GM13977 (cell line): Measurements from ENCODE around the gene MISP.

Source experiments
- DNase-seq: peaks from one replicate; pipeline ENCODE4 v3.0.0; 2012; ENCODE audit warnings: low spot score
- in situ Hi-C: fragments of 300-500 bp; cut with MboI; formaldehyde crosslinking; loops from one replicate; pipeline ENCODE4 v1.12.0; 2022; ENCODE audit warnings: low sequenced_read_pairs, low pct_unique_long_range_greater_than_20kb, mixed read lengths, inconsistent platforms; ENCODE audit not compliant: unreplicated experiment
- TF ChIP-seq, protein P1 (sequence below): IDR thresholded peaks from 2 replicates; pipeline ENCODE4 v1.5.1; 2012; ENCODE audit warnings: mild to moderate bottlenecking, control low read depth; ENCODE audit not compliant: insufficient read depth; ENCODE audit errors: extremely low read depth, missing control alignments

Gene MISP

DNA sequence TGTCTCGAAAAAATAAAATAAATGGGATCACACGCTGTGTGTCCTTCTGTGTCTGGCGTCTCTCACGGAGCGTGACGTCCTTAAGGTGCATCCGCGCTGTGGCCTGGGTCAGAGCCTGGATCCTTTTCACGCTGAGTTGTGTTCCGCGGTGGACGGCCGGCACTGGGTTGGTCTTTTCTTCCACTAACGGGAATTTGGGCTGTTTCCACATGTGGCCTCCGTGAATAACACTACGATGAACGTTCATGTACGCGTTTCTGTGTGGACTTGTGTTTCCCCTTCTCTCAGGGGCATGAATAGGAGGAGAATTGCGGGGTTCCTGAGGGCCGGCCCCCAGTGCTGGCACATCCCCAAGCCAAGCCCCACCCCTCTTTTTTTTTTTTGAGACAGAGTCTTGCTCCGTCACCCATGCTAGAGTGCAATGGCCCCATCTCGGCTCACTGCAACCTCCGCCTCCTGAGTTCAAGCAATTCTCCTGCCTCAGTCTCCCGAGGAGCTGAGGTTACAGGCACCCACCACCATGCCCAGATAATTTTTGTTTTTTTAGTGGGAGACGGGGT lies 40.2 kb downstream of the MISP start:
- in situ Hi-C loops = no loop called here
- TF ChIP-seq, protein P1, sequence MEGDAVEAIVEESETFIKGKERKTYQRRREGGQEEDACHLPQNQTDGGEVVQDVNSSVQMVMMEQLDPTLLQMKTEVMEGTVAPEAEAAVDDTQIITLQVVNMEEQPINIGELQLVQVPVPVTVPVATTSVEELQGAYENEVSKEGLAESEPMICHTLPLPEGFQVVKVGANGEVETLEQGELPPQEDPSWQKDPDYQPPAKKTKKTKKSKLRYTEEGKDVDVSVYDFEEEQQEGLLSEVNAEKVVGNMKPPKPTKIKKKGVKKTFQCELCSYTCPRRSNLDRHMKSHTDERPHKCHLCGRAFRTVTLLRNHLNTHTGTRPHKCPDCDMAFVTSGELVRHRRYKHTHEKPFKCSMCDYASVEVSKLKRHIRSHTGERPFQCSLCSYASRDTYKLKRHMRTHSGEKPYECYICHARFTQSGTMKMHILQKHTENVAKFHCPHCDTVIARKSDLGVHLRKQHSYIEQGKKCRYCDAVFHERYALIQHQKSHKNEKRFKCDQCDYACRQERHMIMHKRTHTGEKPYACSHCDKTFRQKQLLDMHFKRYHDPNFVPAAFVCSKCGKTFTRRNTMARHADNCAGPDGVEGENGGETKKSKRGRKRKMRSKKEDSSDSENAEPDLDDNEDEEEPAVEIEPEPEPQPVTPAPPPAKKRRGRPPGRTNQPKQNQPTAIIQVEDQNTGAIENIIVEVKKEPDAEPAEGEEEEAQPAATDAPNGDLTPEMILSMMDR = no peak
- DNase-seq = no peak

DNA sequence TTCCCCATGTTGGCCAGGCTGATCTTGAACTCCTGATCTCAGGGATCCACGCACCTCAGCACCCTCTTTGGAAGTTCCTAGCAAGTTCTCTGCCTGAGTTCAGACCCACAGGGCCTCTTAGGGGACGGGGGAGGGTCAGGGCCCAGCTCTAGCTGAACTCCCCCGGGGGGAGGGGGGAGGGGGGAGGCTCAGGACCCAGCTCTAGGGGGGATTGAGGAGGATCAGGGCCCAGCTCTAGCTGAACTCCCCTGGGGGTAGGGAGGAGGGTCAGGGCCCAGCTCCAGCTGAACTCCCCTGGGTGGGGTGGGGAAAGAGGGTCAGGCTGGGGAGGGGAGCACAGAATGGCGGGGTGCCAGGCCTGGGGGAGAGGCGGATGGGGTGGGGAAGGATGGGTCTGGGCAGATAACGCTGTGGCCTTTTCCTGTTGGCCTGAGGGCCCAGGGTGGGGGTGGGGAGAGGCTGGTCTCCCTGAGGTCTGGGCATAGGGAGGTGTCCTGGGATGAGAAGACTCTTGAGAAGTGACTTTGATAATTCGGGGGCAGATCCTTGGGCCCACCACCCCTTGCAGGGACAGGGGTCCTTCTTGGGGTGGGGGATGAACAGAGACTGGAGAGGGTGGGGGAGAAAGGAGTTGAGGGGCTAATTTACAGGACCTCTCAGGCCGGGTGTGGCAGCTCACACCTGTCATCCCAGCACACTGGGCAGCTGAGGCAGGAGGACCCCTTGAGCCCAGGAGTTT lies 40.8 kb downstream of the MISP start:
- TF ChIP-seq, protein P1 = no peak
- DNase-seq = no peak
- in situ Hi-C loops = no loop called here

DNA sequence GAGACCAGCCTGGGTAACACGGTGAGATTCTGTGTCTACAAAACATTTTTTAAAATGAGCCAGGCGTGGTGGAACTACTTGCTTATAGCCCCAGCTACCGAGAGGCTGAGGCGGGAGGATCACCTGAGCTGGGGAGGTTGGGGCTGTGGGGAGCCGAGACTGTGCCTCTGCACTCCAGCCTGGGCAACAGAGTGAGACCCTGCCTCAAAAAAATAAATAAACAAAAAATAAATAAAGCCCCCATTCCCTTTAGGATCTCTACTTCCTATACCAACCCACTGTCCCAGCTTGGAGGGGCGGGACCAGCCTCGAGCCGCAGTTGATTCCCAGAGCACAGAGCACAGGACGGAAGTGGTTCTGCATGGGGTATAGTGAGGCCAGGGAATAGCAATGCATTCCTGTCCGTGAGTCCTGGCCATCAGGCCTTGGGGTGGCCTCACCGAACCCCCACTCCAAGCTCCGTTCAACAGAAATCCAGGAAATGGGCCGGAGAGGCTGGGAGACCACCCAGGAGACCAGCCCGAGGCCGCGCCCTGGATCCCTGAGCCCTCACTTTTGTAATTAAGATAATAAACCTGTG lies 41.5 kb downstream of the MISP start:
- TF ChIP-seq, protein P1 = no peak
- no peak for DNase-seq
- in situ Hi-C loops = no loop called here

DNA sequence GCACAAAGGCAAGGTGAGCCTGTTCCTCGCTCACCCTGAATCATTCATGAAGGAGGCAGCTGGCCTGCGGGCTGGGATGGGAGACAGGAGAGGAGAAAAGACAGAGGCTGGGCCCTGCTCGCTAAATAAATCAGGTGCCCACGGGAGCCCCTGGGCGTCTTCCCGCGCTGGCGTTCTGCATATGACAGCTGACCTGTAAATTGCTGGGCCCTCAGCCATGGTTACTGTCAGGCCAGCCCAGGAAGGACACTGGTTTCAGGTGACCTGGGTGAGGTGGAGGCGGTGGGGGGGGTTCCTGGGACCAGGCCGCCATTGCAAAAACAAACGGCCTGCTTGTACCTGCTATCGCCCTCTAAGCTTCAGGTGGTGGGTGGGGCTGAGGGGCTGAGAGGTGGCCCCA lies 42.9 kb downstream of the MISP start:
- no peak for DNase-seq
- TF ChIP-seq, protein P1 = no peak
- in situ Hi-C loops = no loop called here

DNA sequence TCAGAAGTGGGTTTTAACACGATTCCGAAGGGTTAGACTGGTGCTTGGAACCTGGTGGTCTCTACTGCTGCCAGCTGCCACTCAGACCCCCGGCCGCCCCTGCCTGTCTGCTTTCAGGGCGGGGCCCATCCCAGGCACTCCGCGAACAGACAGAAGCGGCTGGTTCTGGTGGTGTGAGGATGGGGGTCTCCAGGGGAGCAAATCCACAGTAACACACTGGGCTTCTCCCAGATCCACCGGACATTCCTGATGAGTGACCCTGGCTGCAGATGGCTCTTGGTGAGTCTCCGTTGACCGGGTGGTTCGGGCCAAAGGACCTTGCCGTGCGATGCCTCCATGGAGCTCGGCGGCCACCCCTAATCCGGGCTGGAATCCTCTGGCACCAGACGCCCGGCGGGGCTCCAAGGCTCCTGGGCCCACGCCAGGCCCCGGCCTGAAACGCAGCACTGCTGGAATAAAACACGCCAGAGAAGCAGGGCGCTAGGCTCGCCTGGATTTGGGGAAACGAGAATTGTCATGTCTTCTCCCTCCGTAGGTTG lies 44.2 kb downstream of the MISP start:
- DNase-seq = no peak
- TF ChIP-seq, protein P1 = no peak
- in situ Hi-C loops = no loop called here

DNA sequence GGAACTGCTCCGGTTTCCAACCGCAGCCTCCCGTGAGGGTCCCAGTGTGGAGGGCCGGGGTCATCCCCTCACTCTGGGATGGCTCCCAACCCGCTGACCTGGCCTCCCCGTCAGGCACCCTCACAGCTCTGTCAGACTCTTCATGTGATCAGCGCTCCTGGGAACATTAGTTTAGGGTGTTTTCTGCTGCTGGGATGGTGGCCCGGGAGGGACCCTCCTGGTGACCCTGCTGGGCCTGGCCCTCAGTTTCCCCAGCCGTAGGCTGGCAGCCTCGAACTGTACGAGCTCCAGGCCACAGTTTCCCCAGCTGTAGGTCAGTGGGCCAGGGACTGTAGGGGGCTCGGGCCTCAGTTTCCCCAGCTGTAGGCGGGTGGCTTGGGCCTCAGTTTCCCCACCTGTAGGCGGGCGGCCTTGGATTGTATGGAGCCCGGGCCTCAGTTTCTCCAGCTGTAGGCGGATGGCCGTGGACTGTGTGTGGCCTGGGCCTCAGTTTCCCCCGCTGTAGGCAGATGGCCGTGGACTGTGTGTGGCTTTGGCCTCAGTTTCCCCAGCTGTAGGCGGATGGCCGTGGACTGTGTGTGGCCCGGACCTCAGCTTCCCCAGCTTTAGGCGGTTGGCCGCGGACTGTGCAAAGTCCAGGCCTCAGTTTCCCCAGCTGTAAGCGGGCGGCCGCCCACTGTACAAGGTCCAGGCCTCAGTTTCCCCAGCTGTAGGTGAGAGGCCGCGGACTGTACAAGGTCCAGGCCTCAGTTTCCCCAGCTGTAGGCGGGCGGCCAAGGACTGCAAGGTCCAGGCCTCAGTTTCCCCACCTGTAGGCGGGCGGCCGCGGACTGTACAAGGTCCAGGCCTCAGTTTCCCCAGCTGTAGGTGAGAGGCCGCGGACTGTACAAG lies 45.0 kb downstream of the MISP start:
- TF ChIP-seq, protein P1 = no peak
- in situ Hi-C loops = no loop called here
- peak; percentile 24 for DNase-seq
